ACHN (cell line): ENCODE results near the gene NUCB1.
A peak's percentile ranks its signal among the peaks of the same experiment; 100 is the strongest.

ENCODE experiments used
- DNase-seq: peaks from one replicate; pipeline ENCODE4 v3.0.0-alpha.2; 2015
- in situ Hi-C: cut with HindIII; loops from 2 replicates; pipeline ENCODE4 v1.10.0; 2017; ENCODE audit warnings: low sequenced_read_pairs, low pct_ligation_motif_present, low pct_unique_long_range_greater_than_20kb

The NUCB1 gene

GRCh38 chr19:48953990-48954594 lies 54.0 kb downstream of the NUCB1 start:
- in situ Hi-C loops, result no loop called here
- no peak for DNase-seq

GRCh38 chr19:48954595-48955307 lies 54.6 kb downstream of the NUCB1 start, which contains the start of gene BAX:
Gene BAX, plus strand, starts transcription at chr19:48954875. Its CDS starts 54 bp downstream, at chr19:48954929.
- DNase-seq, result peak; percentile 94
- in situ Hi-C loops, result no loop called here

GRCh38 chr19:48955308-48955958 lies 55.3 kb downstream of the NUCB1 start:
- in situ Hi-C loops, result no loop called here
- DNase-seq, result no peak

GRCh38 chr19:48958006-48958405 lies 57.9 kb downstream of the NUCB1 start:
- in situ Hi-C loops, result no loop called here
- DNase-seq, result no peak

- no peak for DNase-seq
- in situ Hi-C loops, result no loop called here
Measured at GRCh38 chr19:48959341-48960239, 59.5 kb downstream of the NUCB1 start.

GRCh38 chr19:48961051-48961649 lies 61.0 kb downstream of the NUCB1 start:
- no peak for DNase-seq
- in situ Hi-C loops, result no loop called here

GRCh38 chr19:48961673-48962028 lies 61.5 kb downstream of the NUCB1 start:
- in situ Hi-C loops, result no loop called here
- no peak for DNase-seq

GRCh38 chr19:48962029-48962848 lies 62.1 kb downstream of the NUCB1 start:
- peak; percentile 55 for DNase-seq
- in situ Hi-C loops, result no loop called here

GRCh38 chr19:48962849-48963165 lies 62.7 kb downstream of the NUCB1 start:
- in situ Hi-C loops, result no loop called here
- no peak for DNase-seq

- in situ Hi-C loops, result no loop called here
- peak; percentile 64 for DNase-seq
Measured at GRCh38 chr19:48963371-48964204, 63.5 kb downstream of the NUCB1 start.

GRCh38 chr19:48964205-48965039 lies 64.3 kb downstream of the NUCB1 start:
- peak; percentile 34 for DNase-seq
- in situ Hi-C loops, result no loop called here

GRCh38 chr19:48965040-48965805 lies 65.1 kb downstream of the NUCB1 start, which contains the start of gene FTL:
Gene FTL, plus strand, starts transcription at chr19:48965309. Its CDS starts 199 bp downstream, at chr19:48965508.
- DNase-seq, result peak; percentile 92
- in situ Hi-C loops, result no loop called here

GRCh38 chr19:48965806-48966540 lies 65.9 kb downstream of the NUCB1 start:
- in situ Hi-C loops, result no loop called here

GRCh38 chr19:48966541-48967345 lies 66.6 kb downstream of the NUCB1 start:
- in situ Hi-C loops, result no loop called here
- no peak for DNase-seq

More at GRCh38 chr19:48965806-48966540, 65.9 kb downstream of the NUCB1 start:
- peak; percentile 63 for DNase-seq
